Nephron progenitor cell (in vitro differentiated cells): ENCODE measurements around the gene FNBP1.

Source experiments
- DNase-seq: peaks from one replicate; pipeline ENCODE4 v3.0.0; 2021
- H3K27ac Mint-ChIP-seq: 2 replicates; pipeline ENCODE4 v1.8.0; 2021; ENCODE audit warnings: mild to moderate bottlenecking, moderate library complexity, mixed read lengths
- H3K27me3 Mint-ChIP-seq: 2 replicates; pipeline ENCODE4 v1.8.0; 2021; ENCODE audit warnings: mild to moderate bottlenecking, low read depth, mixed read lengths; ENCODE audit not compliant: poor library complexity
- H3K36me3 Mint-ChIP-seq: 2 replicates; pipeline ENCODE4 v1.8.0; 2021; ENCODE audit warnings: low read depth, mixed read lengths
- H3K4me1 Mint-ChIP-seq: 2 replicates; pipeline ENCODE4 v1.8.0; 2021; ENCODE audit warnings: mixed read lengths
- H3K4me3 Mint-ChIP-seq: 2 replicates; pipeline ENCODE4 v1.8.0; 2021; ENCODE audit warnings: mild to moderate bottlenecking, moderate library complexity, mixed read lengths
- H3K9me3 Mint-ChIP-seq: 2 replicates; pipeline ENCODE4 v1.8.0; 2021; ENCODE audit warnings: mild to moderate bottlenecking, moderate library complexity, mixed read lengths
- TF ChIP-seq, protein P1 (sequence below): fragments of 200-600 bp; sonication (generic); IDR thresholded peaks from 2 replicates; pipeline ENCODE4 v1.5.0; 2021; ENCODE audit warnings: antibody characterized with exemption

Gene FNBP1

DNA sequence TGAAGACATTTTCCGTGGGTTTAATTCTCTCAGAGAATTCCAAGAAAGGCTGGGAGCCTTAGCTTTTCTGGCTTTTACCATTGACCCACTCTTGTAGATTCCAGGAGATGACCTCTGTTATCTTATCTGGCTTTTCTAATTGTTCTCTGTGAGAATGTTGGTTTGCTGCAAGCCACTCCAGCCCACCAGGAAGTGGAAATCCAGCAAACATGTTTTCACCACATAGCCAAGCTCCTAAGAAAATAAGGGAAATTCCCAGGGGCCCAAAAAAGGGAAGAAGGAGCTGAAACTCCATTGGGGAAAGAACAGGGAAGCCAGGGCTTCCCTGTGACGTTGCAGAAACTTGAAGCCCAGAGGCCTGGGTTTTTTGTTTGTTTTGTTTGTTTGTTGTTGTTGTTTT, 30.4 kb upstream of the FNBP1 start:
- Mint-ChIP-seq H3K27ac (peak overlapping the region; percentile 86), H3K9me3 (no peaks in the 10 kb centered on the region), H3K36me3 (peaks cover 31% of the 10 kb centered on the region), H3K4me3 (no peak overlapping the region), H3K4me1 (peaks cover 18% of the 10 kb centered on the region), H3K27me3 (no peaks in the 10 kb centered on the region)
- no peak for DNase-seq
- TF ChIP-seq, protein P1, sequence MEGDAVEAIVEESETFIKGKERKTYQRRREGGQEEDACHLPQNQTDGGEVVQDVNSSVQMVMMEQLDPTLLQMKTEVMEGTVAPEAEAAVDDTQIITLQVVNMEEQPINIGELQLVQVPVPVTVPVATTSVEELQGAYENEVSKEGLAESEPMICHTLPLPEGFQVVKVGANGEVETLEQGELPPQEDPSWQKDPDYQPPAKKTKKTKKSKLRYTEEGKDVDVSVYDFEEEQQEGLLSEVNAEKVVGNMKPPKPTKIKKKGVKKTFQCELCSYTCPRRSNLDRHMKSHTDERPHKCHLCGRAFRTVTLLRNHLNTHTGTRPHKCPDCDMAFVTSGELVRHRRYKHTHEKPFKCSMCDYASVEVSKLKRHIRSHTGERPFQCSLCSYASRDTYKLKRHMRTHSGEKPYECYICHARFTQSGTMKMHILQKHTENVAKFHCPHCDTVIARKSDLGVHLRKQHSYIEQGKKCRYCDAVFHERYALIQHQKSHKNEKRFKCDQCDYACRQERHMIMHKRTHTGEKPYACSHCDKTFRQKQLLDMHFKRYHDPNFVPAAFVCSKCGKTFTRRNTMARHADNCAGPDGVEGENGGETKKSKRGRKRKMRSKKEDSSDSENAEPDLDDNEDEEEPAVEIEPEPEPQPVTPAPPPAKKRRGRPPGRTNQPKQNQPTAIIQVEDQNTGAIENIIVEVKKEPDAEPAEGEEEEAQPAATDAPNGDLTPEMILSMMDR = no peak

DNA sequence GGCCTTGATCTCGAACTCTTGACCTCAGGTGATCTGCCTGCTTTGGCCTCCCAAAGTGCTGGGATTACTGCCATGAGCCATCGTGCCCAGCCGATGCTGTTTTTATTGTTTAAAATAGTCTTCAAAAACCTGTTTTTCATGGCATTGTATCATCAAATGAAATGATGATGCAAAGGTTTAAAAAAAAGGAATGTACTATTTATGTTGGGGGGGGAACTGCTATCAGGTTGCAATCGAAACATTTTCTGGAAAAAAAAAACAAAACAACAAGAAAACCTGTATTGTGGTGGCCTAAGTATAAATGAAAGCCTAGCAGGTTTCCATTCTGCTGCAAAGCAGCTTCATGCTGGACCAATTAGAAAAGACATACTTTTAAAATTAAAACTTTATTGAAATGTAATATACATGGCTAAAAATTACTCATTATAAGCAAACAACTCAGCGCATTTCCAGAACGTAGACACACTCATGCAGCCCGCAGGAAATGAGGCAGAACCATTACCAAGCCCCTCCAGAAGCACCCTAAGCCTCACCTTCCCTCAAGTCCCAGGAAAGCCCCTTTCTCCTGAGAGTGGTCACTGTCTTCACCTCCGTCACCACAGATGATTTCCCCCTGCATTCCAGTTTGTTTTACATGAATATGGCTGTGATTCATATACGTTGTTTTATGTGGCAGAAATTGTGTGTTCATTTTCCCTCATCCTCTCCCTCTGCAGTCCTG, 29.7 kb upstream of the FNBP1 start:
- peaks cover 18% of the 10 kb centered on the region for H3K4me1 Mint-ChIP-seq
- no peaks in the 10 kb centered on the region for H3K9me3 Mint-ChIP-seq
- peaks cover 25% of the 10 kb centered on the region for H3K36me3 Mint-ChIP-seq
- H3K4me3 Mint-ChIP-seq = no peak overlapping the region
- H3K27me3 Mint-ChIP-seq = no peaks in the 10 kb centered on the region
- TF ChIP-seq, protein P1 = no peak
- DNase-seq = no peak
- peak overlapping the region; percentile 90 for H3K27ac Mint-ChIP-seq

GRCh38 chr9:130069048-130069447, 26.1 kb upstream of the FNBP1 start:
- Mint-ChIP-seq H3K36me3 (peaks cover 18% of the 10 kb centered on the region), H3K27me3 (no peaks in the 10 kb centered on the region), H3K27ac (no peak overlapping the region), H3K4me1 (peaks cover 16% of the 10 kb centered on the region), H3K4me3 (no peak overlapping the region), H3K9me3 (no peaks in the 10 kb centered on the region)
- no peak for DNase-seq
- TF ChIP-seq, protein P1 = no peak

DNA sequence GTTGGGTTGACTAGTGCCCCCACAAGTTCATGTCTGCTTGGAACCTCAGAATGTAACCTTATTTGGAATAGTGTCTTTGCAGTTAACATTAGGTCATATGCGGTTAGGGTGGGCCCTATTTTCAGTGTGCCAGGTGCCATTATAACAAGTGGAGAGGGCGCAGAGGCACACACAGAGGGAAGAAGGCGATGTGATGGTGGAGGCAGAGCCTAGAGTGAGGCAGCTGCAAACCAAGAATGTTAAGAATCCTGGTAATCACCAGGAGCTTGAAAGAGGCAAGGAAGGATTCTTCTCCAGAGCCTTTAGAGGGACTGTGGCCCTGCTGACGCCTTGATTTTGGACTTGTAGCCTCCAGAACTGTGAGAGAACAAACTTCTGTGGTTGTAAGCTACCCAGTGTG, 21.6 kb upstream of the FNBP1 start:
- Mint-ChIP-seq H3K27me3 (no peaks in the 10 kb centered on the region), H3K4me3 (no peak overlapping the region), H3K27ac (peak overlapping the region; percentile 37), H3K9me3 (no peaks in the 10 kb centered on the region), H3K36me3 (peaks cover 32% of the 10 kb centered on the region), H3K4me1 (no peaks in the 10 kb centered on the region)
- no peak for DNase-seq
- TF ChIP-seq, protein P1 = no peak

DNA sequence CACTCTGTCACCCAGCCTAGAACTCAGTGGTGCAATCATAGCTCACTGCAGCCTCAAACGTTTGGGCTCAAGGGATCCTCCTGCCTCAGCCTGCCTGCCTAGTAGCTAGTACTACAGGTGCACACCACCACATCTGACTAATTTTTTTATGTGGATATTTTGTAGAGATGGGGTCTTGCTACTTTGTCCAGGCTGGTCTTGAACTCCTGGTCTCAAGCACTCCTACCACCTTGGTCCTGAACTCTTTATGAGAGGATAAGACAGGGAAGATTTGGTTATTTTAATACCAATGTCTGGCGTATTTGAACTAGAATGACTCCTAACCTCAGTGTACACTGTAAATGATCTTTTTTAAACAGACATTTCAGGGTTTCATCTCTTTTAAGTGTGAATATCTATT, 19.8 kb upstream of the FNBP1 start:
- no peaks in the 10 kb centered on the region for H3K27me3 Mint-ChIP-seq
- DNase-seq = no peak
- no peaks in the 10 kb centered on the region for H3K4me1 Mint-ChIP-seq
- no peak overlapping the region for H3K4me3 Mint-ChIP-seq
- no peak overlapping the region for H3K27ac Mint-ChIP-seq
- H3K9me3 Mint-ChIP-seq = no peaks in the 10 kb centered on the region
- H3K36me3 Mint-ChIP-seq = peaks cover 50% of the 10 kb centered on the region
- TF ChIP-seq, protein P1 = no peak

GRCh38 chr9:130060296-130060695, 17.3 kb upstream of the FNBP1 start:
- Mint-ChIP-seq H3K27me3 (no peaks in the 10 kb centered on the region), H3K4me1 (no peaks in the 10 kb centered on the region), H3K36me3 (peaks cover 45% of the 10 kb centered on the region), H3K27ac (no peak overlapping the region), H3K4me3 (no peak overlapping the region), H3K9me3 (no peaks in the 10 kb centered on the region)
- TF ChIP-seq, protein P1 = no peak
- no peak for DNase-seq
